NCI-H345 (cell line): Measurements from ENCODE around the gene TTLL11.
A peak's percentile ranks its signal among the peaks of the same experiment; 100 is the strongest.

Source experiments
- DNase-seq: peaks from one replicate; lab custom pipeline; 2025; lab: John Stamatoyannopoulos, UW

Gene TTLL11

GRCh38 chr9:121852651-121853616 is 240.2 kb downstream of the TTLL11 start:
- no peak for DNase-seq

GRCh38 chr9:121852241-121852640 is 240.9 kb downstream of the TTLL11 start:
- no peak for DNase-seq

GRCh38 chr9:121851641-121852091 is 241.4 kb downstream of the TTLL11 start:
- DNase-seq: no peak

GRCh38 chr9:121850366-121850765 is 242.7 kb downstream of the TTLL11 start:
- no peak for DNase-seq

GRCh38 chr9:121849554-121849953 is 243.6 kb downstream of the TTLL11 start:
- no peak for DNase-seq

GRCh38 chr9:121844562-121844961 is 248.5 kb downstream of the TTLL11 start:
- DNase-seq: no peak

- DNase-seq: peak; percentile 10
Measured at GRCh38 chr9:121844098-121844497, 249.0 kb downstream of the TTLL11 start.

GRCh38 chr9:121842612-121842978 is 250.5 kb downstream of the TTLL11 start:
- no peak for DNase-seq

- no peak for DNase-seq
Measured at GRCh38 chr9:121841771-121842611, 251.1 kb downstream of the TTLL11 start.

- DNase-seq: no peak
Measured at GRCh38 chr9:121840838-121841760, 252.0 kb downstream of the TTLL11 start.

GRCh38 chr9:121839726-121840500 is 253.2 kb downstream of the TTLL11 start:
- no peak for DNase-seq

- no peak for DNase-seq
Measured at GRCh38 chr9:121838746-121839669, 254.1 kb downstream of the TTLL11 start.

- DNase-seq: no peak
Measured at GRCh38 chr9:121837113-121837961, 255.8 kb downstream of the TTLL11 start.

GRCh38 chr9:121836366-121836885 is 256.7 kb downstream of the TTLL11 start:
- no peak for DNase-seq

GRCh38 chr9:121835587-121836365 is 257.3 kb downstream of the TTLL11 start:
- no peak for DNase-seq

GRCh38 chr9:121833061-121833460 is 260.0 kb downstream of the TTLL11 start:
- no peak for DNase-seq

GRCh38 chr9:121831869-121832268 is 261.2 kb downstream of the TTLL11 start:
- no peak for DNase-seq
